GM12872 (cell line): ENCODE data around the gene PTAFR.

Experiments used
- CTCF ChIP-seq: IDR thresholded peaks from 3 replicates; pipeline ENCODE4 v1.5.1; 2011; ENCODE audit warnings: low read depth, mild to moderate bottlenecking, low read length, moderate library complexity; ENCODE audit not compliant: insufficient read depth

PTAFR gene

GRCh38 chr1:28143496-28144202, 32.8 kb downstream of the PTAFR start:
- TF ChIP-seq CTCF = no peak

- TF ChIP-seq CTCF = no peak
Observed at GRCh38 chr1:28141685-28142084, 34.8 kb downstream of the PTAFR start.

GRCh38 chr1:28139025-28139712, 37.3 kb downstream of the PTAFR start:
- TF ChIP-seq CTCF = no peak

- TF ChIP-seq CTCF = no peak
Observed at GRCh38 chr1:28136922-28137613, 39.4 kb downstream of the PTAFR start.

- TF ChIP-seq CTCF = no peak
Observed at GRCh38 chr1:28136169-28136921, 40.1 kb downstream of the PTAFR start.

GRCh38 chr1:28135371-28136168, 40.9 kb downstream of the PTAFR start:
- no peak for TF ChIP-seq CTCF
